Suppressor macrophage (primary cell): ENCODE data around the gene SYCP3.
A peak's percentile ranks its signal among the peaks of the same experiment; 100 is the strongest.
"Not testable (repeated sequence)": the region's sequence is repeated elsewhere in the genome, so short reads cannot be mapped to it uniquely, and the experiment has no call there.

Experiments used
- DNase-seq, 4 experiments: peaks; one replicate each; pipeline ENCODE4 v3.0.0-alpha.2; 2020 to 2022

SYCP3 gene

GRCh38 chr12:101710288-101710687, 29.0 kb downstream of the SYCP3 start:
- no peak for DNase-seq

GRCh38 chr12:101707131-101707782, 32.0 kb downstream of the SYCP3 start:
- DNase-seq = peak in 1 of 4 experiments; percentile 15

- DNase-seq = no peak
Observed at GRCh38 chr12:101706403-101706802, 32.9 kb downstream of the SYCP3 start.

GRCh38 chr12:101703487-101703886, 35.8 kb downstream of the SYCP3 start:
- DNase-seq = no peak

GRCh38 chr12:101700299-101700820, 38.9 kb downstream of the SYCP3 start:
- no peak for DNase-seq

GRCh38 chr12:101698800-101699347, 40.4 kb downstream of the SYCP3 start:
- peak in 3 of 4 experiments; percentile 9 to 17 (median 17) for DNase-seq

GRCh38 chr12:101697930-101698799, 41.1 kb downstream of the SYCP3 start:
- peak; percentile 31 to 66 (median 46) for DNase-seq

- peak; percentile 59 to 79 (median 70) for DNase-seq
Observed at GRCh38 chr12:101697197-101697929, 41.9 kb downstream of the SYCP3 start, which contains the start of gene CHPT1. CHPT1 (plus strand) TSS chr12:101697640; CDS start chr12:101697862, 222 bp downstream.

GRCh38 chr12:101696251-101697196, 42.7 kb downstream of the SYCP3 start:
- peak; percentile 55 to 70 (median 60) for DNase-seq

GRCh38 chr12:101695706-101696105, 43.6 kb downstream of the SYCP3 start:
- peak in 1 of 4 experiments; percentile 8 for DNase-seq

GRCh38 chr12:101694986-101695385, 44.3 kb downstream of the SYCP3 start:
- DNase-seq = no peak

- DNase-seq = no peak
Observed at GRCh38 chr12:101694297-101694848, 44.9 kb downstream of the SYCP3 start.

GRCh38 chr12:101691503-101692096, 47.7 kb downstream of the SYCP3 start:
- no peak for DNase-seq

- DNase-seq = no peak
Observed at GRCh38 chr12:101690544-101691098, 48.6 kb downstream of the SYCP3 start.

GRCh38 chr12:101686176-101686575, 53.1 kb downstream of the SYCP3 start:
- DNase-seq = no peak

- DNase-seq = no peak
Observed at GRCh38 chr12:101685092-101685491, 54.2 kb downstream of the SYCP3 start.

- not testable (repeated sequence) for DNase-seq
Observed at GRCh38 chr12:101681627-101682026, 57.6 kb downstream of the SYCP3 start.

GRCh38 chr12:101680647-101681046, 58.6 kb downstream of the SYCP3 start:
- no peak for DNase-seq

- DNase-seq = no peak
Observed at GRCh38 chr12:101680240-101680639, 59.0 kb downstream of the SYCP3 start.
